Measurements from ENCODE around the gene CTNNA2.

- TF ChIP-seq CTCF (IDR thresholded peaks at IDR 0.05) (no peak), POLR2A (IDR thresholded peaks at IDR 0.05) (no peak), POLR2AphosphoS5 (IDR thresholded peaks at IDR 0.05) (no peak), EP300 (IDR thresholded peaks at IDR 0.05; ENCODE audit: low read depth) (no peak)
Measured at GRCh38 chr2:79702905-79703304, 190.1 kb downstream of the CTNNA2 start.

Data from transverse colon (tissue), 4 donors.